Measurements from ENCODE around the gene TPPP2.

Gene TPPP2

GRCh38 chr14:21070610-21071224 lies 40.7 kb downstream of the TPPP2 start (continued):
- TF ChIP-seq ZNF76 (tag by site-specific recombination; IDR thresholded peaks at IDR 0.05; ENCODE audit: borderline replicate concordance, low read depth), result peak; percentile 50; the same call in 1 of the 2 replicates
- TF ChIP-seq ZNF473 (tag by site-specific recombination; IDR thresholded peaks at IDR 0.05), result no peak
- peak; percentile 42 for TF ChIP-seq PRDM10 (tag by site-specific recombination; IDR thresholded peaks at IDR 0.05)
- TF ChIP-seq CTCF (tag by site-specific recombination; IDR thresholded peaks at IDR 0.05), result peak; percentile 57
- TF ChIP-seq, protein P1, sequence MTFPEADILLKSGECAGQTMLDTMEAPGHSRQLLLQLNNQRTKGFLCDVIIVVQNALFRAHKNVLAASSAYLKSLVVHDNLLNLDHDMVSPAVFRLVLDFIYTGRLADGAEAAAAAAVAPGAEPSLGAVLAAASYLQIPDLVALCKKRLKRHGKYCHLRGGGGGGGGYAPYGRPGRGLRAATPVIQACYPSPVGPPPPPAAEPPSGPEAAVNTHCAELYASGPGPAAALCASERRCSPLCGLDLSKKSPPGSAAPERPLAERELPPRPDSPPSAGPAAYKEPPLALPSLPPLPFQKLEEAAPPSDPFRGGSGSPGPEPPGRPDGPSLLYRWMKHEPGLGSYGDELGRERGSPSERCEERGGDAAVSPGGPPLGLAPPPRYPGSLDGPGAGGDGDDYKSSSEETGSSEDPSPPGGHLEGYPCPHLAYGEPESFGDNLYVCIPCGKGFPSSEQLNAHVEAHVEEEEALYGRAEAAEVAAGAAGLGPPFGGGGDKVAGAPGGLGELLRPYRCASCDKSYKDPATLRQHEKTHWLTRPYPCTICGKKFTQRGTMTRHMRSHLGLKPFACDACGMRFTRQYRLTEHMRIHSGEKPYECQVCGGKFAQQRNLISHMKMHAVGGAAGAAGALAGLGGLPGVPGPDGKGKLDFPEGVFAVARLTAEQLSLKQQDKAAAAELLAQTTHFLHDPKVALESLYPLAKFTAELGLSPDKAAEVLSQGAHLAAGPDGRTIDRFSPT (tag by site-specific recombination; IDR thresholded peaks at IDR 0.05), result 0 out of 2 replicates have a peak, but pooled peaks have one; percentile 39
- no peak for TF ChIP-seq OVOL3 (tag by site-specific recombination; IDR thresholded peaks at IDR 0.05)
- peak; percentile 43 for TF ChIP-seq GLIS1 (tag by site-specific recombination; IDR thresholded peaks at IDR 0.05)
- 0 out of 2 replicates have a peak, but pooled peaks have one; percentile 6 for TF ChIP-seq ZFHX2 (tag by site-specific recombination; conservative IDR thresholded peaks at IDR 0.05)
- TF ChIP-seq KLF1 (tag by site-specific recombination; IDR thresholded peaks at IDR 0.05), result peak; percentile 51
- TF ChIP-seq GLIS2 (tag by site-specific recombination; IDR thresholded peaks at IDR 0.05), result peak; percentile 50
- TF ChIP-seq, protein P2, sequence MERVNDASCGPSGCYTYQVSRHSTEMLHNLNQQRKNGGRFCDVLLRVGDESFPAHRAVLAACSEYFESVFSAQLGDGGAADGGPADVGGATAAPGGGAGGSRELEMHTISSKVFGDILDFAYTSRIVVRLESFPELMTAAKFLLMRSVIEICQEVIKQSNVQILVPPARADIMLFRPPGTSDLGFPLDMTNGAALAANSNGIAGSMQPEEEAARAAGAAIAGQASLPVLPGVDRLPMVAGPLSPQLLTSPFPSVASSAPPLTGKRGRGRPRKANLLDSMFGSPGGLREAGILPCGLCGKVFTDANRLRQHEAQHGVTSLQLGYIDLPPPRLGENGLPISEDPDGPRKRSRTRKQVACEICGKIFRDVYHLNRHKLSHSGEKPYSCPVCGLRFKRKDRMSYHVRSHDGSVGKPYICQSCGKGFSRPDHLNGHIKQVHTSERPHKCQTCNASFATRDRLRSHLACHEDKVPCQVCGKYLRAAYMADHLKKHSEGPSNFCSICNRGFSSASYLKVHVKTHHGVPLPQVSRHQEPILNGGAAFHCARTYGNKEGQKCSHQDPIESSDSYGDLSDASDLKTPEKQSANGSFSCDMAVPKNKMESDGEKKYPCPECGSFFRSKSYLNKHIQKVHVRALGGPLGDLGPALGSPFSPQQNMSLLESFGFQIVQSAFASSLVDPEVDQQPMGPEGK (tag by site-specific recombination; IDR thresholded peaks at IDR 0.05), result peak; percentile 77
- 0 out of 2 replicates have a peak, but pooled peaks have one; percentile 14 for TF ChIP-seq ZFP69B (tag by site-specific recombination; IDR thresholded peaks at IDR 0.05)
- no peak for TF ChIP-seq ZNF302 (tag by site-specific recombination; IDR thresholded peaks at IDR 0.05; ENCODE audit: low read depth)
- peak; percentile 76 for TF ChIP-seq KLF17 (tag by site-specific recombination; IDR thresholded peaks at IDR 0.05)
- TF ChIP-seq ZNF585B (tag by site-specific recombination; IDR thresholded peaks at IDR 0.05), result no peak
- peak; percentile 51; the same call in 1 of the 2 replicates for TF ChIP-seq ZNF24 (tag by site-specific recombination; IDR thresholded peaks at IDR 0.05)
- peak; percentile 53 for TF ChIP-seq ZIC2 (tag by site-specific recombination; IDR thresholded peaks at IDR 0.05)
- peak; percentile 64 for TF ChIP-seq SP3 (tag by site-specific recombination; IDR thresholded peaks at IDR 0.05)
- TF ChIP-seq ZNF423 (tag by site-specific recombination; IDR thresholded peaks at IDR 0.05), result 0 out of 2 replicates have a peak, but pooled peaks have one; percentile 68
- TF ChIP-seq, protein P3, sequence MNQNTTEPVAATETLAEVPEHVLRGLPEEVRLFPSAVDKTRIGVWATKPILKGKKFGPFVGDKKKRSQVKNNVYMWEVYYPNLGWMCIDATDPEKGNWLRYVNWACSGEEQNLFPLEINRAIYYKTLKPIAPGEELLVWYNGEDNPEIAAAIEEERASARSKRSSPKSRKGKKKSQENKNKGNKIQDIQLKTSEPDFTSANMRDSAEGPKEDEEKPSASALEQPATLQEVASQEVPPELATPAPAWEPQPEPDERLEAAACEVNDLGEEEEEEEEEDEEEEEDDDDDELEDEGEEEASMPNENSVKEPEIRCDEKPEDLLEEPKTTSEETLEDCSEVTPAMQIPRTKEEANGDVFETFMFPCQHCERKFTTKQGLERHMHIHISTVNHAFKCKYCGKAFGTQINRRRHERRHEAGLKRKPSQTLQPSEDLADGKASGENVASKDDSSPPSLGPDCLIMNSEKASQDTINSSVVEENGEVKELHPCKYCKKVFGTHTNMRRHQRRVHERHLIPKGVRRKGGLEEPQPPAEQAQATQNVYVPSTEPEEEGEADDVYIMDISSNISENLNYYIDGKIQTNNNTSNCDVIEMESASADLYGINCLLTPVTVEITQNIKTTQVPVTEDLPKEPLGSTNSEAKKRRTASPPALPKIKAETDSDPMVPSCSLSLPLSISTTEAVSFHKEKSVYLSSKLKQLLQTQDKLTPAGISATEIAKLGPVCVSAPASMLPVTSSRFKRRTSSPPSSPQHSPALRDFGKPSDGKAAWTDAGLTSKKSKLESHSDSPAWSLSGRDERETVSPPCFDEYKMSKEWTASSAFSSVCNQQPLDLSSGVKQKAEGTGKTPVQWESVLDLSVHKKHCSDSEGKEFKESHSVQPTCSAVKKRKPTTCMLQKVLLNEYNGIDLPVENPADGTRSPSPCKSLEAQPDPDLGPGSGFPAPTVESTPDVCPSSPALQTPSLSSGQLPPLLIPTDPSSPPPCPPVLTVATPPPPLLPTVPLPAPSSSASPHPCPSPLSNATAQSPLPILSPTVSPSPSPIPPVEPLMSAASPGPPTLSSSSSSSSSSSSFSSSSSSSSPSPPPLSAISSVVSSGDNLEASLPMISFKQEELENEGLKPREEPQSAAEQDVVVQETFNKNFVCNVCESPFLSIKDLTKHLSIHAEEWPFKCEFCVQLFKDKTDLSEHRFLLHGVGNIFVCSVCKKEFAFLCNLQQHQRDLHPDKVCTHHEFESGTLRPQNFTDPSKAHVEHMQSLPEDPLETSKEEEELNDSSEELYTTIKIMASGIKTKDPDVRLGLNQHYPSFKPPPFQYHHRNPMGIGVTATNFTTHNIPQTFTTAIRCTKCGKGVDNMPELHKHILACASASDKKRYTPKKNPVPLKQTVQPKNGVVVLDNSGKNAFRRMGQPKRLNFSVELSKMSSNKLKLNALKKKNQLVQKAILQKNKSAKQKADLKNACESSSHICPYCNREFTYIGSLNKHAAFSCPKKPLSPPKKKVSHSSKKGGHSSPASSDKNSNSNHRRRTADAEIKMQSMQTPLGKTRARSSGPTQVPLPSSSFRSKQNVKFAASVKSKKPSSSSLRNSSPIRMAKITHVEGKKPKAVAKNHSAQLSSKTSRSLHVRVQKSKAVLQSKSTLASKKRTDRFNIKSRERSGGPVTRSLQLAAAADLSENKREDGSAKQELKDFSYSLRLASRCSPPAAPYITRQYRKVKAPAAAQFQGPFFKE (tag by site-specific recombination; IDR thresholded peaks at IDR 0.05; ENCODE audit: borderline replicate concordance), result peak; percentile 43; the same call in 1 of the 2 replicates
